Chondrocyte (in vitro differentiated cells): ENCODE results near the gene TLE1. TPM values are rescaled to one million over a fixed set of nuclear protein-coding genes. Genes with fewer than 3 reads are reported as not detected.
"Not testable (repeated sequence)": the region's sequence is repeated elsewhere in the genome, so short reads cannot be mapped to it uniquely, and the experiment has no call there.

Source experiments
- DNase-seq: peaks from one replicate; pipeline ENCODE4 v3.0.0; 2021; ENCODE audit warnings: mixed read lengths, low spot score
- H3K27ac Mint-ChIP-seq: one replicate; pipeline ENCODE4 v1.8.0; 2021; ENCODE audit warnings: mild to moderate bottlenecking, moderate library complexity, mixed read lengths; ENCODE audit not compliant: unreplicated experiment
- H3K27me3 Mint-ChIP-seq: 2 replicates; pipeline ENCODE4 v1.8.0; 2021; ENCODE audit warnings: low read depth, mixed read lengths
- H3K36me3 Mint-ChIP-seq: 2 replicates; pipeline ENCODE4 v1.8.0; 2021; ENCODE audit warnings: low read depth, mixed read lengths
- H3K4me1 Mint-ChIP-seq: 2 replicates; pipeline ENCODE4 v1.8.0; 2021; ENCODE audit warnings: low read depth, mild to moderate bottlenecking, mixed read lengths
- H3K4me3 Mint-ChIP-seq: one replicate; pipeline ENCODE4 v1.8.0; 2021; ENCODE audit warnings: mild to moderate bottlenecking, moderate library complexity, mixed read lengths; ENCODE audit not compliant: unreplicated experiment
- H3K9me3 Mint-ChIP-seq: 2 replicates; pipeline ENCODE4 v1.8.0; 2021; ENCODE audit warnings: low read depth, mixed read lengths
- total RNA-seq: library from RNA; stranded (reverse); gene quantifications from 3 replicates; pipeline ENCODE4 v1.2.1, GENCODE V29; 2021
- TF ChIP-seq, protein P1 (sequence below): fragments of 200-600 bp; sonication (generic); IDR thresholded peaks from 2 replicates; pipeline ENCODE4 v1.5.0; 2021; ENCODE audit warnings: antibody characterized with exemption, mild to moderate bottlenecking, moderate library complexity

Gene TLE1
- total RNA-seq, 1 donor from 2014 or later = 12.6 TPM

DNA sequence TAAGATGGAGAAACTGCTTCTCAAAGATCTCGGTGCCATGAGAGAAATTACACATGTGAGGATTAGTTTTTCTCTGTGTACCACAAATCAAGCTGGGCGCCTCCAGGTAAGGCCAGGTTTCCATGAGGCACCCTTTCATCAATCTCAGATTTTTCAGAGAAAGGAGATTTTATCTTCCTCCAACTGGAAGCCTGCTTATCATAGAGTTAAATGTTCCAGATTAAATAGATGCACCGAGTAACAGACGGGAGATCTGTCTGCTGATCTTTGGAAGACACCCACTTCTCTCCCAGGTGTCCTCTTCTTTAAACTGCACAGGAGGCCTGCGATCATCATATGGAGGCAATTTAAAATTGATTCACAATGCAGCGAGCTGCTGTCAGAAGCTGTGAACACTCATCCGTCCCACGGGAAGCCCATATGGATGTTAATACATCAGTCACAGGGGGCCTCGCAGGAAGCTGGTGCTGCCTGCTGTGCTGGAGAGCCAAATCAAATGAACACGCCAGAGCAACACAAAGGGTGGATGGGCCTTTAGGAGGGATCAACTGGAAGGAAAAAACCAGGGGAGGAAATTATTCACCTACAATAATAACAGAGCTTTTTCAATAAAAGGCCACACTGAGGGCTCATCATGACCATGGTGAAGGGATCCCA, 93.3 kb downstream of the TLE1 start:
- no peak overlapping the region for H3K4me3 Mint-ChIP-seq
- peak overlapping the region; percentile 41 for H3K27ac Mint-ChIP-seq
- H3K4me1 Mint-ChIP-seq = peaks cover 26% of the 10 kb centered on the region
- no peaks in the 10 kb centered on the region for H3K27me3 Mint-ChIP-seq
- TF ChIP-seq, protein P1, sequence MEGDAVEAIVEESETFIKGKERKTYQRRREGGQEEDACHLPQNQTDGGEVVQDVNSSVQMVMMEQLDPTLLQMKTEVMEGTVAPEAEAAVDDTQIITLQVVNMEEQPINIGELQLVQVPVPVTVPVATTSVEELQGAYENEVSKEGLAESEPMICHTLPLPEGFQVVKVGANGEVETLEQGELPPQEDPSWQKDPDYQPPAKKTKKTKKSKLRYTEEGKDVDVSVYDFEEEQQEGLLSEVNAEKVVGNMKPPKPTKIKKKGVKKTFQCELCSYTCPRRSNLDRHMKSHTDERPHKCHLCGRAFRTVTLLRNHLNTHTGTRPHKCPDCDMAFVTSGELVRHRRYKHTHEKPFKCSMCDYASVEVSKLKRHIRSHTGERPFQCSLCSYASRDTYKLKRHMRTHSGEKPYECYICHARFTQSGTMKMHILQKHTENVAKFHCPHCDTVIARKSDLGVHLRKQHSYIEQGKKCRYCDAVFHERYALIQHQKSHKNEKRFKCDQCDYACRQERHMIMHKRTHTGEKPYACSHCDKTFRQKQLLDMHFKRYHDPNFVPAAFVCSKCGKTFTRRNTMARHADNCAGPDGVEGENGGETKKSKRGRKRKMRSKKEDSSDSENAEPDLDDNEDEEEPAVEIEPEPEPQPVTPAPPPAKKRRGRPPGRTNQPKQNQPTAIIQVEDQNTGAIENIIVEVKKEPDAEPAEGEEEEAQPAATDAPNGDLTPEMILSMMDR = no peak
- no peak for DNase-seq
- H3K36me3 Mint-ChIP-seq = peaks cover 17% of the 10 kb centered on the region
- no peaks in the 10 kb centered on the region for H3K9me3 Mint-ChIP-seq

DNA sequence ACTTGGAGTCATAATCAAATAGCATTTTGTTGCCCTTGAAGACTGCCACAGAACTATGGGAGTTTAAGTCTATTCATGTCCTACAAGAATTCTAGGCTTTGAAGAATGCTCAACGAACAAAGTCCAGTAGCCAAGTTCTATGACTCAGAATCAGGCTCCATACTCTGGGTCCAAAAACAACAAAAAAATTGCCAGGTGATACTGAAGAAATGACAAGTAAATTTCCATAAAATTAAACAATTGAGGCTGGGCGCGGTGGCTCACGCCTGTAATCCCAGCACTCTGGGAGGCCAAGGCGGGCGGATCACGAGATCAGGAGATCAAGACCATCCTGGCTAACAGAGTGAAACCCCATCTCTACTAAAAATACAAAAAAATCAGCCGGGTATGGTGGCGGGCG, 94.1 kb downstream of the TLE1 start:
- H3K27me3 Mint-ChIP-seq, H3K27ac Mint-ChIP-seq, H3K4me3 Mint-ChIP-seq, H3K9me3 Mint-ChIP-seq, DNase-seq: not testable (repeated sequence)
- Mint-ChIP-seq H3K4me1 (peaks cover 28% of the 10 kb centered on the region), H3K36me3 (peaks cover 17% of the 10 kb centered on the region)

DNA sequence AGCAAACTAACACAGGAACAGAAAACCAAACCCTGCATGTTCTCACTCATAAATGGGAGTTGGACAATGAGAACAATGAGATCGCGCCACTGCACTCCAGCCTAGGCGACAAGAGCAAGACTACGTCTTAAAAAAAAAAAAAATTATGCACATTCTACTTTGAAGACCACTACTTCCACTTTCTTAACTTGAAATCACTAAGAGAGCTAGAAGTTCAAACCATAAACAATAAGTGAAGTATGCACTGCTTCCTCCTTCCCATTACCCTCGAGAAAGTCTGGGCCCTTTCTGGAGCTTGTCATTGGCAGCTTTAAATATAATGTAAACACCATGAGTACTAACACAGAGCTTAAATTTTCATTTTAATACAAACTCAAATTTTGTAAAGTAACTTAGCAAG, 94.9 kb downstream of the TLE1 start:
- TF ChIP-seq, protein P1 = no peak
- no peaks in the 10 kb centered on the region for H3K9me3 Mint-ChIP-seq
- H3K36me3 Mint-ChIP-seq = peaks cover 20% of the 10 kb centered on the region
- H3K4me1 Mint-ChIP-seq = peaks cover 24% of the 10 kb centered on the region
- DNase-seq = no peak
- H3K27me3 Mint-ChIP-seq = no peaks in the 10 kb centered on the region
- no peak overlapping the region for H3K4me3 Mint-ChIP-seq
- H3K27ac Mint-ChIP-seq = no peak overlapping the region

DNA sequence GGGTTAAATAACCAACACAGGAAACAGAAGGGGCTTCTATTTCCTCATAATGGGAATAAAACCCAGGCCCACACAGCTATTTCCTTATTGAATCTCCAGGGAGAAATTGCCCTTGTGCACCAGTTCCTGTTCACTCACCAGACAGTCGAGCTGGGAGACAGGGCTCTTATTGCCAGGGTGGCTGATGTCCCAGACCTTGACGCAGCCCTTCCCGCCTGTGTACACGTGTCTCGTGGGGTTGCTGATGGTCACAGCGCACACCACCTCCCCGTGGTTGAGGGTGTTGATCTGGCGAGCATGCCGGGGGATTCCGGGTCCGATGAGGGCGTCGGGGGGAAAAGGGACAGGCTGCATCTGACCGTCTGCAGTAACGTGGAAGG, 96.5 kb downstream of the TLE1 start:
- Mint-ChIP-seq H3K36me3 (peaks cover 18% of the 10 kb centered on the region), H3K9me3 (no peaks in the 10 kb centered on the region), H3K4me1 (peaks cover 39% of the 10 kb centered on the region), H3K27me3 (no peaks in the 10 kb centered on the region), H3K27ac (no peak overlapping the region), H3K4me3 (no peak overlapping the region)
- TF ChIP-seq, protein P1 = no peak
- DNase-seq = no peak

DNA sequence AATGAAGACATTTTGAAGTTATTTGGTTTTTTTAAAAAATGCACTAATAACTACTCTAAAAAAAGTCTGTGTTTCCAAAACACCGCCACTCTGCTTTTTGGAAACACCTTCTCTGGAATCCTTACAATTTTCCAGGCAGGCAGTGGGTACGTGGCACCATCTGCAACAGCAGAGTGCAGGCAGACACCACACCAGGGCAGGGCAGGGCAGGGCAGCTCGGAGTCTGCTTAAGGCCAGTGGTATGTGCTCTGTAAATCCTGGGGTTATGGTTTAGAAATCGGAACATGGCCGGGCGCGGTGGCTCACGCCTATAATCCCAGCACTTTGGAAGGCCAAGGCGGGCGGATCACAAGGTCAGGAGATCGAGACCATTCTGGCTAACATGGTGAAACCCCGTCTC, 97.6 kb downstream of the TLE1 start:
- TF ChIP-seq, protein P1 = no peak
- no peak overlapping the region for H3K4me3 Mint-ChIP-seq

DNA sequence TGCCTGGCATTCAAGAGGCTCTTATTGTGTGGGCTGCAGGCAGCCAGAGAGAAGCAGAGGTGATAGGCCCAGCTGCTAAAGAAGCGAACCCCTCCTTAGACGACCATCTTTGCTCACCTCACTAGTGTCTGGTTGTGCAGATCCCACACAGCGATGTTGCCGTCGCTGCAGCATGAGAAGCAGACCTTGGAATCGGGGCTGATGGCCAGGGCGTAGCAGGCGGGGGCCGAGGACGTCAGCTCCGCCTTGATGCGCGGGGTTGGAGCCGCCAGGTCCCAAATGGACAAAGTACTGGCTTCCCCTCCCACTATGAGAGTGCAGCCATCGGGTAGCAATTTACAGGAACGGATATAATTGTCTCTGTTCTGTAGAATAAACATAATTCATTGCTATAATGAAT, 98.7 kb downstream of the TLE1 start:
- Mint-ChIP-seq H3K36me3 (peaks cover 8% of the 10 kb centered on the region), H3K4me3 (no peak overlapping the region)

More for the DNA sequence above, 97.6 kb downstream of the TLE1 start:
- Mint-ChIP-seq H3K9me3 (no peaks in the 10 kb centered on the region), H3K27ac (no peak overlapping the region), H3K4me1 (peaks cover 50% of the 10 kb centered on the region), H3K36me3 (peaks cover 15% of the 10 kb centered on the region), H3K27me3 (no peaks in the 10 kb centered on the region)
- DNase-seq = no peak

More for the DNA sequence above, 98.7 kb downstream of the TLE1 start:
- H3K27ac Mint-ChIP-seq = no peak overlapping the region
- TF ChIP-seq, protein P1 = no peak
- peaks cover 42% of the 10 kb centered on the region for H3K4me1 Mint-ChIP-seq
- H3K9me3 Mint-ChIP-seq = no peaks in the 10 kb centered on the region
- DNase-seq = no peak
- H3K27me3 Mint-ChIP-seq = no peaks in the 10 kb centered on the region
